Activated CD4-positive, alpha-beta T cell treated with anti-CD3 and anti-CD28 coated beads for 4 hours (primary cell): ENCODE measurements around the gene MAGI1.
"Not testable (repeated sequence)": the region's sequence is repeated elsewhere in the genome, so short reads cannot be mapped to it uniquely, and the experiment has no call there.

Experiments
- DNase-seq, 2 donors: peaks; one replicate each; pipeline ENCODE4 v3.0.0-alpha.2; 2020

The MAGI1 gene

DNA sequence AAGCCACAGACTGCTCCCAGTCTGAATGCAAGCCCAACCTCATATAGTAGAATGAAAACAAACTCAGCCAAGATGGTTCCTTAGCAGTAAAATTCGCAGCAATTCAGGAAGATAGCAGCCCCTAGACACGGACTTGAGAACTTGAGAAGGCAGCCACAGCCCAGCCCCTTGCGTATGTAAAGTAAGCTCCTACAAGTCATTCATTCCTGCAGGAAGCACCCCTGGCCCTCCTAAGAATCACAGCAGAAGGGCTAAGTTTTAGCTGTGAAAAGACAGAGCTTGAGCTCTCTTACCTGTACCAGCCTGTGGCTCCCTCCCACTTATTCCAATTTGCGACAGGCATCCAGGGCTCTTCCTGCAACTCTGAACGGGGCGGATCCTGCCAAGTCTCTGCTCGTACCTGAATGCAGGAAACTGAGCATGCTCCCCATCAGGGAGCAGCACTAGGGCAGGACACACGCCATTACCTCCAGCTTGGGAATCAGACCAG is 136.4 kb downstream of the MAGI1 start:
- DNase-seq: no peak

DNA sequence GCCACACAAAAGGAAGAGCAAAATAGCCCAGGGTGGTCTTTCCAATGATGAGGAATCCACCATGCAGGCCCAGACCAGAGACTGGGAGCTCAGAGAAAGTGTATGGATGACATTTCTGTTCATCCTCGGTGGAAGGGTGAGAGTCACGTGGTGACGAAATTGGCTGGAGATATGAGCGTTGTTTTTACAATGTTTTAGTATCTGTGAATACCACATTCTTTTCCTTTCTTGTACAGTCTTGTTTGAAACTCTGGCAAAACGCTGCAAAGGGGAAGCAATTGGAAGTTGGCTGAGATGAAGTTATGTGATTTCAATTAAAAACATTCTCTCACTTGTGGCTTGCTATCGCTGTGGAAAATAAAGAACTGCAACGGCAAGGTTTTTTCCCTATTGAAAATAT is 137.5 kb downstream of the MAGI1 start:
- DNase-seq: no peak

DNA sequence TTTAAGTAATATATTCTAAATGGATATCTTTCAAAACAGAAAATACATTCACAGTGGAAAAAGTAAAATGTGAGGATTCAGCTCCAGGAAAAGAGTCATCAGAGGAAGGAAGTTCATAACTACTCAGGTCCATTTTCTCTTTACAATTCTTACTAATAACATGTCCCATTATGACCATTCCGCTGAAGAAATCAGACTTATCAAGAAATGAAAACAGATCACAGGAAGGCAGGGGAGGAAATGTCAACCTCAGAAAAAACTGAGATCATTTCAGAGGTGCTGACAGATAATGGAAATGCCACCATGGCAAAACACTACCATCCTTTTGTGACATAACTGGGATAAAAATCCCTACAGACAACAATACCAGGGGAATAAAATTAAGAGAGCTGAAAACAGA is 139.5 kb downstream of the MAGI1 start:
- DNase-seq: no peak

DNA sequence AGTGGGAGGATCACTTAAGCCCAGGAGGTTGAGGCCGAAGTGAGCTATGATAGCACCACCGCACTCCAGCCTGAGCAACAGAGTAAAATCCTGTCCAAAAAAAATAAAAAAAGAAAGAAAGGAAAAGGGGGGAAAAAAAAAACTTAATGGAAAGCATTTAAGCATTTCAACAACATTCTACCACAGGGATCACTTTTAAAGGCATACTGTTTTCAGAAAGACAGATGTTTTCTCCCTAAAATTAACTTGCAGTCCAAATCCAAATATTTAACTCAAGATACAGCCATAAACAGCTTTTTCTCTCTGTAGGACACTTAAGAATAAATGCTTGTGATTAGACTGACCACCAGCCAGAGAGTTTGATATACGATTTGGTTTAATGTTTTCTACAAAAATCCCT is 141.0 kb downstream of the MAGI1 start:
- no peak for DNase-seq

DNA sequence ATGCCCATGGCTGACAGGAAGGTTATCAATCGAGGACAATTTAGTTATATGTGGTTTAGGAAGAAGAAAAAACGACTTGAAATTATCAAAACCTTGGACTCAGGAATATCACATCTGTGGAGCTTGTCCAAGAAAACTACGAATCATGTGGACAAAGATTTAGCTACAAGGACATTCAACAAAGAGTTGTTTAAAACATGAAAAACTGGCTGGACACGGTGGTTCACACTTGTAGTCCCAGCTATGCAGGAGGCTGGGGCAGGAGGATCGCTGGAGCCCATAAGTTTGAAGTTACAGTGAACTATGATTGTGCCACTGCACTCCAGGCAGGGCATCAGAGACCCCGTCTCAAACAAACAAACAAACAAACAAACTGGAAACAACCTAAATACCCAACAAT is 142.4 kb downstream of the MAGI1 start:
- DNase-seq: no peak

DNA sequence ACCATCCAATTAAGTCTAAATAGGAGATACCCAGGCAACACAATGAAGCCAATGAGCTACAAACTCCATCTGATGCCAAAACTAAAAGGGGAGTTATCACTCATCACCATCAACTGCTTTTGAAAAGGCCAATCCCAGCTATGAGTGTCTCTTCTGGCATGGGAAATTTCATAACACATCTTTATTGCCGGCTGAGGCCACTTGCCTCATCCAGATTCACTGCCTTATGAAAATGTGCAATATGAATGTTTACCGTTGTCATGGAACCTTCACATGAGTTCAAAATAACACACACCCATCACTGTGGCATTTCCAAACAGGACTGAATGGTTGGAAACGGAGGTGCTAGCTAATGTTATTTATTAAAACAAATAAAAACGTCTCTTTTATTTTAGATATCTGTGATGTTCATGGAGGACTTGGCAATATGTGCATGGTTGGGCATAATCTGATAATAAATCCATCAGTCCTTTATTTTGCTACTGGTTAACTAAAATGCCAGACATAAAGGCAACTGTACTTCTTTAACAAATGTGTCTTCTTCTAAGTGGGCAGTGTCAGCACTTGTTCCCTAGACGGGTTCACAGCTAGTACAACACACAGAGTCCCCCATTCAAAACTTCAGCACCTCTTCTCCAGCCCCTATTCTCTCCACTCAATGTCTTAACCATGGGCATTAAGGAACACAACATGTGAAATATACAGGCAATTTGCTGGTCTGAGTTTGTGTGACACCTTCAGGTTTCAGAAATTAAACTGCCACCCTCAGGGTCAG is 143.9 kb downstream of the MAGI1 start:
- no peak for DNase-seq

DNA sequence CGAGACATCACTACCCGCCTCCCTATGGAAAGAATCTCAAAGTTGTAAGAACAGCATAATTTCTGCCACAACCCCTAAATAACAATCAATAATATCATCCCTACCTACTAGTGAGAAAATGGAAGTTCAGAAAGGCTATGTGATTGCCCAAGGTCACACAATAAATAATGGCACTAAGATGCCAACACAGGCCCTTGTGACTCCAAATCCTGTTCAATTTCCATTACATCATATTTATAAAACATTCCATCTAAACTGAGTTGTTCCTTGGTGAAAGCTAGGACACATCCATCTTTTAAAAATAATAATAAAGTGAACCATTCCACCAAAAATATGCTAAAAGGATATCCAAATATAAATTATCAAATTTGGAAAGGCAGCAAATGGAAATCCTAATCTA is 144.6 kb downstream of the MAGI1 start:
- DNase-seq: no peak

DNA sequence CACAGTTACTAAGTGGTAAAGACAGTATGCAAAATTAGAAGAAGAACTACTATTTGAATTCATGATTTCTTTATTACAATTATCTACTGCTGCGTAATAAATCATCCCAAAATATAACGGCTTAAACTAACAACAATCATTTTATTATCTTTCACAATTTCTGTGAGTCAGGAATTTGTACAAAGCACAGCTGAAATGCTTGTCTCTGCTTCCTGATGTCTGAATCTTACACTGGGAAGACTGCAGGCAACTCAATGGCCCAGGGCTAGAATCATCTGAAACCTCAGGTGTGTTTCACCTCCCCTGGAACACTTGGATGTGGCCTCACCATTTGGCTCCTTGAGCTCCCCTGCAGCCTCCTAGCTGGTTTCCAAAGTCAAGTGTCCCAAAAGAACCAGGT is 145.1 kb downstream of the MAGI1 start:
- no peak for DNase-seq

DNA sequence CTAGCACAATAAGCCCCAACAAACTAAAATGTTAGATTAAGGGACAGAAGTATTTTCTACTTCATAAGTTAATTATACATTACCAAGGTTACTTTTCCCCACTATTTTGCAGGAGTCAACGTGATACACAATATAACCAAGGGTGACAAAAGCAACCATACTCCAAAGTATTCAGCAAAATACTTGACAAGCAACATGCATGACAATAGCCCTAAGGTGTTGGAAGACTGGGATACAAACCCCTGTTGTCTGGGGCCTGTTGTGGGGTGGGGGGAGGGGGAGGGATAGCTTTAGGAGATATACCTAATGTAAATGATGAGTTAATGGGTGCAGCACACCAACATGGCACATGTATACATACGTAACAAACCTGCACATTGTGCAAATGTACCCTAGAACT is 147.2 kb downstream of the MAGI1 start:
- DNase-seq: not testable (repeated sequence)

DNA sequence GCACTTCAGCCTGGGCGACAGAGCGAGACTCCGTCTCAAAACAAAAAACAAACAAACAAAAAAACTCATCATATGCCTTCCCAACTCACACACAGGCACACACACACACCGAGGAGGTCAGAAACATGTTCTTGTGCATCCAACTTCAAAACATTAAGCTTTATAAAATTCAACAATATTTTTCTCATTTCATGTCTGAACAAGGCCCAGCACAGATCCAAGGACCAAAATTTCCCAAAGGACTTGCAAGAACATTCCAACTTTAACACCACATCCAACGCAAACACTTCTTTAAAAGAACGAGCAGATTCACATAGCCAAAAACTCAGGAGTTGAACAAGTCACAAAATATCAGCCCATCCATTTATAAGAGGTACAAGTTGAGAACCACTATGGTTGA is 148.4 kb downstream of the MAGI1 start:
- DNase-seq: no peak

DNA sequence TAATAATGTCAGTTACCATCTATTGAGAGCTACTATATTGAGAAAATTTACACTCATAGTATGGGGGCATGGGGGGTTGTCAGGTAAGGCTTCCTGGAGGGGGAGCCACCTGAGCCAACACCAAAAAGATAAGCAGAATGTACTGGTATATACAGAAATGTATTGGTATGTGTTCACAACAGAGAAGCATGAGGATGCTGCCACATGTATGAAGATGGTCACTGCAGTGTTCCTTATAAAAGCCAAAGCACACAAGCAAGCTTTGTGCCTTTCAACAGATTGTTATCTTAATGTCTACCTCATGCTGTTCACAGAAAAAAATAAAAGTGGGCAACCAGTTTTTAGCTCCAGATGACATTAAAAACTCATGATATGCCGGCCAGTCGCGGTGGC is 149.0 kb downstream of the MAGI1 start:
- DNase-seq: no peak

DNA sequence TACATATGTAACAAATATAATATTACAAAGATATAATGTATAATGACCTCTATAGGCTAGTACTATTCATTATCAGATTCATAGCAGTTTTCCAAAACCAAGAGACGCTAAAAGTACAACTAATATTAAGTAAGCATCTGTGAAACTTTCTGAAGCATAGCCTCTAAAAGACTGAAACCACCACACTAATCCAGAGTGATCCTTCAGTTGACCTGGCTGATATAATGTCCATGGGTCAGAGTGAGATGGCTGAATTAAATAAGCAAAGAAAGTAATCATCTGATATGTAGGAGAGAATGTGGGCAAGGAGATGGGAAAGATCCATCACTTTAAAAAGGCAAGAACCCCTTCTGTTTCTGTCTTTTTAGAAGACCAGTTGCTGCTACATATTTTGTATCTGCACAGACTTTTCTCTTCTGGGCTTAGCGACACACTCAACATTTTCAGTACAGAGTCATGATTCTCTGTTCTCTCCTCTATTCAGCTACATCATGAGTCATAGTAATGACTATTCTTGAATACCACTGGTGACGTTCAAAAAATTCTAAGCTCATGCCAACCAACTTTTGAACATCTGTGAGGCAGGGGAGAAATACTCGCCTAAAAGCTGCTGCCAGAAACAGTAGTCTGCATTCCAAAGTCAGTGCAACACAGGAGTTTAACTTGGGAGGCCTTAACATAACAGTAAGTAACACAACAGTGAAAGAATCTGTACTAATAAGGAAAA is 149.6 kb downstream of the MAGI1 start:
- no peak for DNase-seq

DNA sequence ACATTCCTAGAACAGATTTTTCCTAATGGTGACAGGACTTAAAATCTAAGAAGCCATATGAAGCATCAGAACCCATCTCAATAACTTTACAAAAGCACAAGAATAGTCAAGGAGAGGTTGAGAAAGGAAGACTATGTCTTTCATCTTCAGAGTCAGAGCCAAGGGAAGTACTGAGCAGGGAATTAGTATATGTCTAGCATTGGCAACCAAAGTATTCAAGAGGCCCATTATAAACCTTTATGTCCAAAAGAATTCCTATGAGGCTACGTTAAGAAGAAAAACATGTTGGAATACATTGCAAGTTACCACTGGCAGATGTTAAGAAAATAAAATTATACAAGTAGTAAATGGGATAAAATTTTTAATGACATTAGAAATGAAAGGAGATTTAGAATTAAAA is 150.5 kb downstream of the MAGI1 start:
- no peak for DNase-seq

DNA sequence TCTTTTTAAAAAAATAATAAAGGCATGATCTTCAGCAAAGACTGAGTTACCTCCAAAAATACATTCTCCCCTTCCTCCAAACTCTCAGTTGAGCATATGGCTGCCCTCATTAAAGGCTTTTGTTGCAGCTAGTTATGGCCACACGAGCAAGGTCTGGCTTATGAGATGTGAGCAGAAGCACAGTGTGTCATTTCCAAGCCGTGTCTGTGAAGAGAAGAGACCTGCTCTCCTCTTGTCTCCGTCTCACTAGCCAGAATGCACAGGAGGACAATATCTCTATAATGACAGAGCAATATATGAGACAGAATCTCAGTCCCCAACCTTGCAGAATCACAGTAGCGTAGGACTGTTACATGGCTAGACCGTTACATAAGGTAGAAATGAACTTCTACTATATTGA is 152.3 kb downstream of the MAGI1 start:
- DNase-seq: no peak

DNA sequence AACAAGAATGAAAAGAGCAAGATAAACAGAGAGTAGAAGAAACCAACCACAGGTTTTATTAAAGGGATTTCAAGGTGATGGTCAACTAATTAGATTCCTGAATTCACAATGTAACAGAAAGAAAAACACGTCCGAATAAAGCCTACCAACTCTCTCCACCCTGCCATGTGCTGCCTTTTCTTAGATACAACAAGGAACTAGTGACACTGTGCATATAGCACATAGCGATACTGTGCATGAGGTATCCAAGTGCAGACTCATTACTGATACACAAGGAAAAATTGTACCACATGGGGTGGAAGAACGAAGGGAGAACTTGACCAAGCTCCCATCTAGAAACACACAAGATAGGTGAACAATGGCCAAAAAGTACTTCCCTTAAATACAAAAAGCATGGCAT is 154.6 kb downstream of the MAGI1 start:
- DNase-seq: no peak

DNA sequence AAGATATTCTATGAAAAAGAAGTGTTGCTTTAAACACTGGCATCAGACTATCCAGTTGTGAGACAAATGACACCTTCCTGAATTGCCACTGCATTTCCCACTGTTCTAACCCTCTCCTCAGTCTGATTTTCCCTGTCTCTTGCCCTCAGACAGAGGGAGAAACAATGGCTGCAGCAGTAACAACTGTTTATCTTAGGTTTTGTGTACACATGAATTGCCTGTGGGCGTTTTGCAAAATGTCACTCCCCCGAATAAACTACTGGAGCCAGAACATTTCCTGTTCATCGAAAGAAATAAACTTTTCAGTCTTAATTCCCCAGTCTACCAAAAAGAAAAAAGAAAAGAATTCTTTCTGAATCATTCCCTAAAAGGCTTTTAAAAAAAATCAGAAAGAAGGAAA is 155.1 kb downstream of the MAGI1 start:
- no peak for DNase-seq

DNA sequence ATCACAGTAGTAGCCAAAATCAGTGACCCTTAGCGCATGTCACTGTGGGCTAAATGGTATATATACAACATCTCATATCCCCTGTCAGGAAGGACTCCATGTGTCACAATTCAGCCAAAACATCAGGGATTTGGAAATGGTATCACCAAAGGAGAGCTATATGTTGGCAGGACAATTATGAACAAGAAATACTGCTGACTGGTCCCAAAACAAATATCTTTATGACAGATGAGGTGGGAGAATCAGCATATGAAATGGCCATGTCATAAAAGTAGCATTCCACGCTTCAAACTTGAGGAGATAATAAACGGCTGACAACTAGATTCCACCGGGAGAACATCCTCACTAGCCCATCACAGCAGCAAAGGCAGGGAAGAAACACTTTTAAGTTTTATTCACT is 158.4 kb downstream of the MAGI1 start:
- no peak for DNase-seq

DNA sequence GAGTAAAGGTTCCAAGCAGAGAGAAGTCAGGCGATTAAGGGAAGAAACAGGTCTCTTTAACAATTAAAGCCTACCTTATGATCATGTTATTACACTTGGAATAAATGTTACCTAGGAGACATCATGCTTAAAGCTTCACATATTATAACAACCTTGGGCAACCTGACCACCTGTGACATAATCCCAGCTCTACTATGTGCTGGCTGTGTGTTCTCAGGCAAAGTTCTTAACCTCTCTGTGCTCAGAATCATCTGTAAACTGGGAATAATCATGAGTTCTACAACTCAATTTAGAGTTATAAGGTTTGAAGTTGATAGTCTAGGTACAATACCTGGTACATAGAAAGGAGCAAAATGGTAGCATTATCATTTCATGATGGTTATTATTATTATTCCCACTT is 159.3 kb downstream of the MAGI1 start:
- DNase-seq: no peak

DNA sequence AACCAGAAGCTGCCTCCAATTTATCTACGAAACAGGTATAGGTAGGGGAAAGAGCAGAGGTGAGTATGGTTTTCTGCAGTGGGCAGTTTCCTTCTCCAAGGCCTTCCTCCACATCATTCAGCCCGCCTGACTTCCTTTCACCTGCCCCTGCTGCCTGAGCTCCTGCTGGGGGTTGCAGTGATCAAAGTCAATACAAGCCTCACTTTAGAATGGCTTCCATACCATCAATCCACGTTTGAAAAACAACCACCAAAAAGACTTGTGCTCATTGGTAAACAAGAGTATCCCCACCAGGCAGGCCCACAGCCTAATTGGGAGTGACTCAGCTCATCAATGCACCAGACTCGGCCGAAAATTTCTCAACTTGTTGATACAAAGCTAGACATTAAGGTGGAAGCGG is 159.9 kb downstream of the MAGI1 start:
- no peak for DNase-seq

DNA sequence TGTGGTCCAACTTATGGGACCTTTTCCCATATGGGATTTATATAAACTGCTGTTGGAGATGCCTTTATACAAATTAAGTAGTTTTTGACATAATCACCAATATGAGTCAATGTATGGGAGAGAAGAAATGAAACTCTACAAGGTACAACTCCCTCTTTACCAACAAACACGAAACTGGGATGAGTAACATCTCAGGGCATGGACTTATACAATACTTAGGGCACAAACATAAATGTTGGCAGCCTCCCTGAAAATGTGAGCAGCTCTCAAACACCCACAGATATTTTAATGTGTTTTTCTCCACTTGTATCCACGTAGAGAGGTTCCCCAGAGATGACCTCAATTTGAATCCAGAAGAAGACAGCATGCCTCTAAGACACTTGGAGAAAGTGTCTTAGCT is 161.6 kb downstream of the MAGI1 start:
- no peak for DNase-seq

DNA sequence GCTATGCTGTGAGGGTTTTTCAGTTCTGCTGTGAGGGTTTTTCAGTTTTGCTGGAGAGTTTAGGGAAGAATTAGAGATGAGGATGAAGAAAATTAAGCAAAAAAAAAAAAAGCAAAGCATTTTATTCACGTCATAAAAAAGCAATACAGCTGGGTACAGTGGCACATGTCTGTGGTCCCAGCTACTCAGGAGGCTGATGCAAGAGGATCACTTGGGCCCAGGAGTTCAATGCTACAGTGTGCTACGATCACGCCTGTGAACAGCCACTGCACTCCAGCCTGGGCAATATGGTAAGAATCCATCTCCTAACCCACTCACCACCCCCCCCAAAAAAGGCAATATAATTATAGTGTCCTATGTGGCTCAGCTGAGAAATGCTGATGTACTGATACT is 162.7 kb downstream of the MAGI1 start:
- DNase-seq: no peak

DNA sequence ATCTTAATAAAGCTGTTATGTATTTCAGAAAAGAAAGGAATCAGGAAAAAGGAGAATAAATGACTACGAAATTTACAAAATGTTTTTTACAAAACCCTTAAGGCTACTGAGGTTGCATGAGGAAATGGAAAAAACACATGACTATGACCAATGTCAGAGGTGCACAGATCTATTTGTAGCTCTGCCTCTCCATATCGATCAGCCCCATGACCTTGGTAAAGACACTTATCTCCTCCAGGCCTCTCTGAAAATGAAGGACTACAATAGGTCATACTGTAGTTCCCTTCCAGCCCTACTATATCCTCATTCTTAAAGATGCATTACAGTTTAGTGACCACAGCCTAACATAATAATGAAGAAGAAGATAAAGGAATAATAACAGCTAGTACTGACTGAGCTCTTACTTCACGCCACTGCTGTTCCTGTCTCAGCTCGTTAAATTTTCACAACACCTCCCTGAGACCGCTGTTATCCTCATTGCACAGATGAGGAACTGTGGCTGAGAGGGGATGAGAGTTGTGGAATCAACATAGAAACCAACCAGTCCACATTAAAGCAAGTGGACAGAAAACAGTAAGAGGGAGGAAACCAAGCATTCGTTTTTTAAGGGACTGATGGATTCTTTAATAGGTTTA is 163.2 kb downstream of the MAGI1 start:
- no peak for DNase-seq

DNA sequence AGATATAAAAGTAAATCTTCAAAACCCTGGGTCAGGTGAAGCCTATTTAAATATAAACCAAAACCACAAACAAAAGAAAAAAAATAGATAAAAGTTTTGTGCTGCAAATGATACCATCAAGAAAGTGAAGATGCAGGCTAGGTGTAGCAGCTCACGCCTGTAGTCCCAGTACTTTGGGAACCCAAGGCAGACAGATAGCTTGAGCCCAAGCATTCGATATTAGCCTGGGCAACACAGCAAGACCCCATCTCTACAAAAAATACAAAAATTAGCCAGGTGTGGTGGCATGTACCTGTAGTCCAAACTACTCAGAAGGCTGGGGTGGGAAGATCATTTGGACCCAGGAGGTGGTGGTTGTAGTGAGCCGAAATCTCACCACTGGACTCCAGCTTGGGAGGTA is 164.8 kb downstream of the MAGI1 start:
- DNase-seq: no peak

DNA sequence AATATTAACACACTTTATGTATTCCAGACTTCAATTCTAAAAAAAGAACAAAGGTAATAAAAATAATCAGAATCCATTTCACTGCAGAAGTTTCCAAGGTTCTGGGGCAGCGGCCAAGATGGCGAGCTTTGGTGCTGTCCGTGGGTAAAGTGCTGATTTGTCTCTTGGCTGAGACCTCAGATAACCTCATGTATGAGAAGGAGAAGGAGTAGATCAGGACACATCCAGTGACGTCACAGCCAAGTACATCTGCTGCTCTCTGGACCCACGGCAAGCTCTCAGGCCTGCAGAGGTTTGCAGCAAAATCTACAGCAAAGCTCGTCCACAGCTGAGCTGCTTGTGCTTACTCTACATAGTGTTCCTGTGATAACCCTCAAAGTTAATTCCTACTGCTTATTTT is 165.7 kb downstream of the MAGI1 start:
- DNase-seq: no peak
